GM19372 (cell line): ENCODE results near the gene TMCC2.

ENCODE experiments used
- ATAC-seq: cut with Tn5 transposase; IDR thresholded peaks from one replicate; pipeline ENCODE4 v1.9.1; 2021; ENCODE audit warnings: mild to moderate bottlenecking, low read depth, moderate library complexity; ENCODE audit not compliant: unreplicated experiment

TMCC2 gene

GRCh38 chr1:205258261-205258691 is 30.5 kb downstream of the TMCC2 start:
- no peak for ATAC-seq

DNA sequence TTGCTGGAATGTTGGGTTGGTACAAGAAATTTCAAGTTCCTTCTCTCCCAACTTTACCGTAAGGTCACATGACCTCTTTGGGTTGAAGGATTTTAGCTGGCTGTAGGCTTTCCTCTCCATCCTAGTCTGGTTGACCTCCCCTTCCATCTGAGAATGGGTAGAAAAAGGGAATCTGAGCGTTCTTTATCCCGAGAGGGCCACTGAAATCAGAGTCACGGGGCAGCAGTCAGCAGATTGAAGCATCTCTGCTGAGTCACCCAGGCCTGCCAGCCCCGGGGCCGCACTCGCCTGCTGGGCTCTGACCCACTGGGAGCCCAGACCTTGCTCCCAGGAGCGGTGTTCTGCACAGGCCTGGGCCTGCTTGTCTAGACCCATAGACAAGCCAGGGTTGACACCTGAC is 31.0 kb downstream of the TMCC2 start:
- ATAC-seq = no peak

DNA sequence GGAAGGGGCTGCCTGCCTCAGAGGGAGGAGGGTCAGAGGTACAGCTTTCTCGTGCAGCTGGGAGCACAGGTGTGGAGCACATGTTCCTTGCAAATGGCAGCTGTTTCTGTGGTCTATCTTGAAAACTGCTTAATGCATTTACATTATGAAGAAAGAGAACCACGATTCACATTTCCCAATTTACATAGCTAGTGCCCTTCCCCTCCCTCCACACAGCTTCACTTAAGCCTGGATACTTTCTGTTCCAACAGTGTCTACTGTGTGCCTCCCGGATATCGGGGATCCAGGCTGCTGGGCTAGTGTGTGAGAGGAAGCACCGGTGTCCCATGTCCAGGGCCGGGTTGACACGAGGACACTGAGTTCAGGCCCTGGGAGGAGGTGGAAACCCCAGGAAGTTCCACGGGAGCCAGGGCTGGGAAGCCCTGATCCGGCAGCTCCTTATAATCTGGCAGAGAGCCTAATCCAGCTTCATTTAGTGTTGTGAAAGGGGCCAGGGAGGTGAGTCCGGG is 31.6 kb downstream of the TMCC2 start:
- ATAC-seq = no peak

- no peak for ATAC-seq
Measured at GRCh38 chr1:205259998-205260397, 32.3 kb downstream of the TMCC2 start.

DNA sequence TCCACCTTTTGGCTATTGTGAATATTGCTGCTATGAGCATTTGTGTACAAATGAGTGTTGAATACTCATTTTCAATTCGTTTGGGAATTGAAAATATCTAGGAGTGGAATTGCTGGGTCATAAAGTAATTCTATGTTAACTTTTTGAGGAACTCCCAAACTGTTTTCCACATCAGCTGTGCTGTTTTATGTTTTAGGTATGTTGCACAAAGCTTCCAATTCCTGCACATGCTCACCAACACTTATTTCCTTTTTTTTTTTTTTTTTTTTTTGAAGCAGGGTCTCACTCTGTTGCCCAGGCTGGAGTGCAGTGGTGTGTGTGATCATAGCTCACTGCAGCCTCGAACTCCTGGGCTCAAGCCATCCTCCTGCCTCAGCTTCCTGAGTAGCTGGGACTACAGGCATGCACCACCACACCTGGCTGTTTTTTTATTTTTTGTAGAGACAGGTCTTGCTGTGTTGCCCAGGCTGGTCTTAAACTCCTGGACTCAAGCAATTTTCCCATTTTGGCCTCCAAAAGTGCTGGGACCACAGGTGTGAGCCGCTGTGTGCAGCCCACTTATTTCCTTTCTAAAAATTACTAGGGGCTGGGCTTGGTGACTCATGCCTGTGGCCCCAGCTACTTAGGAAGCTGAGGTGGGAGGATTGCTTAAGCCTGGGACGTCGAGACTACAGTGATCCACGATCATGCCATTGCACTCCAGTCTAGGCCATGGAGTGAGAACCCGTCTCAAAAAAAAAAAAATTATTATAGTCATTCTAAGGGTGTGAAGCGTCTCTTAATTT is 33.4 kb downstream of the TMCC2 start:
- no peak for ATAC-seq

DNA sequence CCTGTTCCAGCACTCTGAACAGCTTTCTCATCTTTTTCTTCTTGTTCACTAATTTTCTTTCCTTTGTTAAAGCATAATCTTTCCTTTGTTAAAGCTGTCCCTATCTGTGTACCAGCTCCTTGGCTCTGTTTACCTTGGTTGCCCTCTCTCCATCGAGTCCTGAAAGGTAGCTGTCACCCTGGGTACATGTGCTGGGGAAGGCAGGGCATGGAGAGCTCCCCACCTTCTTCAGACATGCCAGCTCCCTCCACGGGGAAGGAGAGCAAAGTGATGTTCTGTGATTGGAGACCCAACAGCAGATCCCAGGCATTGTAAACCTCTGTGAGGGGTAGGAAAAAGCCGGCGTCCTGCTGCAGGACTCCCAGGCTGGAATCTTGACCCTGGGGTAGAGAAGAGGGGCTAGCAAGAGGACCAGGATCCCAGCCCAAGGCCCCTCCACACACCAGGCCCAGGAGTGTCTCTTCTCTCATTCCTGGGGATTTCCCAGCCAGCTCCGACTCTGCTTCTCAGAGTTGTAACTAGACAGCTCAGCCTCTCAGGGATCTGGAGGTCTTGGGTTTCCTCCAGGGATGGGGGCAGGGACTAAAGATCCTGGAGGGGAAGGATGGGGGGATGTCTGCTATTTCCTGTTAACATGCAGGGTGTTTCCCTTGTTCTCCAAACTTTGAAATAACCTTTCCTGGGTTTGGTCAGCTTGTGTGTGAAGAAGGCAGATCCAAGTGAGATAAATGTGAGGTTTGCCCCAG is 34.4 kb downstream of the TMCC2 start:
- no peak for ATAC-seq

DNA sequence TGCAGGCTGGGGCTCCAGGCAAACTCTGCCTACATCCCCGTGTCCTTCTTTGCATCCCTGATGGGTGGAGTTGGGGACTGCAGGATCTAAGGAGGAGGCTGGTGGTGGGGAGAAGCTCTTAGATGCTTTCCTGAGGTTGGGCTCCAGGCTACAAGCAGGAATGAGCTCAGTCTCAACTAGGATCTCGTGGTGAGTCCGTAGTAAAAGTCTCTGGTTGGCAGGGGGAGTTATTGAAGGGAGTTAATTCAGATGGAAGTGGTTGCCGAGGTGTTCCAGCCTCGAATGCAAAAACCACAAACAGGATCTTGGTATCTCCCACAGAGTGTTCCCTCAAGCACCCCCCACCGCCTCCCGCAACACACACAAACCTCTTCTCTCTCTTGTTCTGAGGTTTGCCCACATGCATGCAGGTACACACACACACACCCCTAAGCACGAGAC is 35.0 kb downstream of the TMCC2 start:
- ATAC-seq = no peak

GRCh38 chr1:205263580-205264190 is 35.9 kb downstream of the TMCC2 start:
- no peak for ATAC-seq

GRCh38 chr1:205266611-205267305 is 39.0 kb downstream of the TMCC2 start:
- no peak for ATAC-seq

GRCh38 chr1:205267306-205267902 is 39.7 kb downstream of the TMCC2 start:
- no peak for ATAC-seq

DNA sequence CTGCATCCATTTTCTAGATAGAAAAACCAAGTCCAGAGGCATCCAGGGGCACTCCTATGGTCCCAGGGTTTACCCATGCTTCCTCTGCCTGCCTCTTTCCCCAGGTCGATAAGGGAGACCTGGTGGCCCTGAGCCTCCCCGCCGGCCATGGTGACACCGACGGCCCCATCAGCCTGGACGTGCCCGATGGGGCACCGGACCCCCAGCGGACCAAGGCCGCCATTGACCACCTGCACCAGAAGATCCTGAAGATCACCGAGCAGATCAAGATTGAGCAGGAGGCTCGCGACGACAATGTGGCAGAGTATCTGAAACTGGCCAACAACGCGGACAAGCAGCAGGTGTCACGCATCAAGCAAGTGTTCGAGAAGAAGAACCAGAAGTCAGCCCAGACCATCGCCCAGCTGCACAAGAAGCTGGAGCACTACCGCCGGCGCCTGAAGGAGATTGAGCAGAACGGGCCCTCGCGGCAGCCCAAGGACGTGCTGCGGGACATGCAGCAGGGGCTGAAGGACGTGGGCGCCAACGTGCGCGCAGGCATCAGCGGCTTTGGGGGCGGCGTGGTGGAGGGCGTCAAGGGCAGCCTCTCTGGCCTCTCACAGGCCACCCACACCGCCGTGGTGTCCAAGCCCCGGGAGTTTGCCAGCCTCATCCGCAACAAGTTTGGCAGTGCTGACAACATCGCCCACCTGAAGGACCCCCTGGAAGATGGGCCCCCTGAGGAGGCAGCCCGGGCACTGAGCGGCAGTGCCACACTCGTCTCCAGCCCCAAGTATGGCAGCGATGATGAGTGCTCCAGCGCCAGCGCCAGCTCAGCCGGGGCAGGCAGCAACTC is 41.3 kb downstream of the TMCC2 start:
- ATAC-seq = no peak

GRCh38 chr1:205269711-205270110 is 42.0 kb downstream of the TMCC2 start:
- no peak for ATAC-seq

- ATAC-seq = no peak
Measured at GRCh38 chr1:205270271-205270670, 42.5 kb downstream of the TMCC2 start.

DNA sequence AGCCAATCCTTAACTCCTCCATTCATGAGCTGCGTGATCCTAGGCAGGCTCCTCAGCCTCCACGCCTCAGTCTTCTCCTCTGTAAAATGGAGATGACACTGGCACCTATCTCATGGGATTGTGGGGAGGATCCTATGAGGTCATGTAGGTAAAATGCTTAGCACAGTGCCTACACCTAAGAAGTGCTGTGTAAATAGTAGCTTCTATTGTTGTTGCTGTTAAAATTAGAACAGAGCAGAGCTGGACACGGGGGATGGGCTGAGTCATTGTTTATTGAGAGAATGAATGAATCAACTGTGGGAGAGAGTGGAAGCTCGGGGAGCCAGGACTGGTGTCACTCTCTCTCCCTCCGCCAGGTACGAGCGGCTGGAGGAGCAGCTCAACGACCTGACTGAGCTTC is 43.0 kb downstream of the TMCC2 start:
- ATAC-seq = no peak

GRCh38 chr1:205271277-205271676 is 43.5 kb downstream of the TMCC2 start:
- ATAC-seq = no peak

DNA sequence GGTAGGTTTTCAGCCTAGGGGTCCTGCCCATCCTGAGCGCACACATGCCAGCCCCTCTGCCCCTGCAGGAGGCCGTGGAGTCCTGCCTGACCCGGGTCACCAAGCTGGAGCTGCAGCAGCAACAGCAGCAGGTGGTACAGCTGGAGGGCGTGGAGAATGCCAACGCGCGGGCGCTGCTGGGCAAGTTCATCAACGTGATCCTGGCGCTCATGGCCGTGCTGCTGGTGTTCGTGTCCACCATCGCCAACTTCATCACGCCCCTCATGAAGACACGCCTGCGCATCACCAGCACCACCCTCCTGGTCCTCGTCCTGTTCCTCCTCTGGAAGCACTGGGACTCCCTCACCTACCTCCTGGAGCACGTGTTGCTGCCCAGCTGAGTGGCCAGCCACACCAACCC is 44.0 kb downstream of the TMCC2 start:
- ATAC-seq = no peak

DNA sequence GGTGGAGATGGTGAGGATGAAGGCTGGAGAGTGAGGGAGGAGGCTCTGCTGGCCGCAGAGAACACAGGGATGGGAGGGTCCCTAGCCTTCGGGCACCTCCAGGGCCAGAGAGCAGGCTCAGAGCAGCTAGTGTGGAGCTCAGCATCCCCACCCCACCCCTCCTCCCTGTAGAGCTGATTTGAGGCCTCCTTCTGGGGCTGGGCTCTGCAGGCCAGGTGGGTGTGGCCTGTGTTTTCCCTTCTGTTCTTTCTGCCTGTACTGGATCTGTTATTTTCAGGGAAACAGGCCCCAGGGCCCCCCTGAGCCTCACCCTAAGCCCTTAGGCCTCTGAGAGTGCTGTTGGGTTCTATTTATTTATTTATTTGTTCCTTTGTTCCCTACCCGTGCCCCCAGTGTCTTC is 44.8 kb downstream of the TMCC2 start:
- no peak for ATAC-seq

DNA sequence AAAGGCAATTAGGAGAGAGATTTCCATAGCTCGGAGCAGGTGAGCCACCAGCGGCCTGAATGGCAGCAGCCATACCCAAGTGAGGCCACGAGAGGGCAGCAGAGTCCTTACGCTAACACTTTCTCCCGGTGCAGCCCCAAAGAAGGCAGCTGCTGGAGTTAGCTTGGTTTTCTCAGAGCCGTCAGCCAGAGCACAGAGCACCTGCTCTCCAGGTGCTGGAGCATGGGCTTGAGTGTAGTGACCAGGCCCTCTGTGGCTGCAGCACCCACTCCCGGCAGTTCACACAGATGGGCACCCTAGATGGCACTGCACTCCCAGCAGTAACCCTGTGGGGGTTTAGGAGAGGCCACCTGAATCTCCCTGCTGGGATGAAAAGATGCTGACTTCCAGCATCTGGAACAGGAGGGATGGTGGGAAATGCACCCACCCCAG is 45.8 kb downstream of the TMCC2 start:
- ATAC-seq = peak; percentile 70

- peak; percentile 14 for ATAC-seq
Measured at GRCh38 chr1:205274041-205274691, 46.4 kb downstream of the TMCC2 start.
